Effector memory CD4-positive, alpha-beta T cell (primary cell): Measurements from ENCODE around the gene DES.

ENCODE experiments used
- DNase-seq, 3 donors: peaks; one replicate each; pipeline ENCODE4 v3.0.0-alpha.2; 2020
- H3K27ac ChIP-seq: 2 replicates; pipeline ENCODE4 v1.7.0; 2013; ENCODE audit warnings: mild to moderate bottlenecking, low read length, moderate library complexity; ENCODE audit not compliant: insufficient read depth, poor library complexity, severe bottlenecking
- H3K27me3 ChIP-seq: replicated peaks from 2 replicates; pipeline ENCODE4 v1.7.0; 2013; ENCODE audit warnings: mild to moderate bottlenecking, low read length; ENCODE audit not compliant: insufficient read depth, control insufficient read depth, poor library complexity, severe bottlenecking
- H3K36me3 ChIP-seq: 2 replicates; pipeline ENCODE4 v1.7.0; 2013; ENCODE audit warnings: mild to moderate bottlenecking, low read length, moderate library complexity; ENCODE audit not compliant: control insufficient read depth, insufficient read depth
- H3K4me1 ChIP-seq: 2 replicates; pipeline ENCODE4 v1.7.0; 2013; ENCODE audit warnings: low read length, mild to moderate bottlenecking; ENCODE audit not compliant: control insufficient read depth, insufficient read depth, poor library complexity, severe bottlenecking
- H3K4me3 ChIP-seq: 2 replicates; pipeline ENCODE4 v1.7.0; 2013; ENCODE audit warnings: low read length, low read depth, mild to moderate bottlenecking; ENCODE audit not compliant: insufficient read depth, poor library complexity, severe bottlenecking
- H3K9me3 ChIP-seq: 2 replicates; pipeline ENCODE4 v1.7.0; 2013; ENCODE audit warnings: mild to moderate bottlenecking, low read length, moderate library complexity; ENCODE audit not compliant: control insufficient read depth

Gene DES

GRCh38 chr2:219472629-219473187, 54.5 kb downstream of the DES start:
- Histone ChIP-seq H3K4me1 (peaks cover 3% of the 10 kb centered on the region), H3K27ac (no peak overlapping the region), H3K27me3 (no peaks in the 10 kb centered on the region), H3K4me3 (no peak overlapping the region), H3K36me3 (no peaks in the 10 kb centered on the region), H3K9me3 (no peaks in the 10 kb centered on the region)
- DNase-seq: no peak

DNA sequence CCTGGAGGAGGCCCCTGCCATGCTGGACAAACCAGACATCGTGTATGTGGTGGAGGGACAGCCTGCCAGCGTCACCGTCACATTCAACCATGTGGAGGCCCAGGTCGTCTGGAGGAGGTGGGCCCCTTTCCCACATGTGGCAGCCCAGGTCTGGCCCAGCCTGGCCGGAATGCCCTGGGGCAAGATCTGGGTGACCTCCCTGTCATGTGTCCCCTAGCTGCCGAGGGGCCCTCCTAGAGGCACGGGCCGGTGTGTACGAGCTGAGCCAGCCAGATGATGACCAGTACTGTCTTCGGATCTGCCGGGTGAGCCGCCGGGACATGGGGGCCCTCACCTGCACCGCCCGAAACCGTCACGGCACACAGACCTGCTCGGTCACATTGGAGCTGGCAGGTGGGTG, 55.3 kb downstream of the DES start:
- H3K27me3 ChIP-seq: no peaks in the 10 kb centered on the region
- peaks cover 3% of the 10 kb centered on the region for H3K4me1 ChIP-seq
- no peaks in the 10 kb centered on the region for H3K36me3 ChIP-seq
- no peaks in the 10 kb centered on the region for H3K9me3 ChIP-seq
- no peak overlapping the region for H3K27ac ChIP-seq
- DNase-seq: no peak
- no peak overlapping the region for H3K4me3 ChIP-seq

DNA sequence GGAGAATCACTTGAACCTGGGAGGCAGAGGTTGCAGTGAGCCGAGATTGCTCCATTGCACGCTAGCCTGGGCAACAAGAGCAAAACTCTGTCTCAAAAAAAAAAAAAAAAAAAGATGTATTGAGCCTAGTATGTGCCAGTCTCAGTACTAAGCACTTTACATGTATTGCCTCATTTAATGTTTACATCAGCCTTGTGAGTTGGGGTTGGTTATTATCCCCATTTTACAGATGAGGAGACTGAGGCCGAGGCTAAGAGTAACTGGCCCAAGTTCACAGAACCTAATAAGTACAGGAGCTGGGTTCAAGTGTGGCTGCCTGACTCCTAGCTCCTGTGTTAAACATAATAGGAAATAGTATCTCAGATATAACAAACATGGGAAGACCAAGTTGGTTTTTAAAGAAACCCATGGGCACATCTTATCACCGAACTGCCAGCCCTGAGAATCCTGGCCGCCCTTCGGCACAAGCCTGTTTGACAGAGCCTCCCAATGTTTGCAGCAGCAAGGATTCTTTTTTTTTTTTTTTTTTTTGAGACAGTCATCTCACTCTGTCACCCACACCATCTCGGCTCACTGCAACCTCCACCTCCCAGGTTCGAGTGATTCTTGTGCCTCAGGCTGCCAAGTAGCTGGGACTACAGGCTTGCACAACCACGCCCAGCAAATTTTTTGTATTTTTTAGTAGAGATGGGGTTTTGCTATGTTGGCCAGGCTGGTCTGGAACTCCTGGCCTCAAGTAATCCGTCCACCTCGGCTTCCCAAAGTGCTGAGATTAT, 56.3 kb downstream of the DES start:
- no peak for DNase-seq
- H3K27me3 ChIP-seq: no peaks in the 10 kb centered on the region
- H3K27ac ChIP-seq: no peak overlapping the region
- no peaks in the 10 kb centered on the region for H3K36me3 ChIP-seq
- no peaks in the 10 kb centered on the region for H3K9me3 ChIP-seq
- H3K4me1 ChIP-seq: peaks cover 3% of the 10 kb centered on the region
- no peak overlapping the region for H3K4me3 ChIP-seq

- H3K4me1 ChIP-seq: peaks cover 3% of the 10 kb centered on the region
- no peaks in the 10 kb centered on the region for H3K36me3 ChIP-seq
- DNase-seq: no peak
- H3K9me3 ChIP-seq: no peaks in the 10 kb centered on the region
- H3K4me3 ChIP-seq: no peak overlapping the region
- H3K27me3 ChIP-seq: no peaks in the 10 kb centered on the region
- no peak overlapping the region for H3K27ac ChIP-seq
Measured at GRCh38 chr2:219475278-219475677, 57.1 kb downstream of the DES start.

GRCh38 chr2:219475697-219476651, 57.8 kb downstream of the DES start:
- Histone ChIP-seq H3K4me1 (peaks cover 3% of the 10 kb centered on the region), H3K9me3 (no peaks in the 10 kb centered on the region), H3K36me3 (no peaks in the 10 kb centered on the region), H3K27ac (no peak overlapping the region), H3K4me3 (no peak overlapping the region), H3K27me3 (no peaks in the 10 kb centered on the region)
- peak in 1 of 3 donors; percentile 34 for DNase-seq
